ENCODE data around the gene THADA.

Gene THADA

GRCh38 chr2:43391201-43391877, 204.5 kb downstream of the THADA start:
- peaks cover 0 to 2% of the 10 kb centered on the region in 2 experiments; a peak in 2 of 3 replicates for H3K36me3 ChIP-seq (ENCODE audit: control insufficient read depth in 2 of 2, insufficient read depth in 1 of 2, low read length in 2 of 2)
- no peak overlapping the region for H3K27ac ChIP-seq (ENCODE audit: extremely low read depth, low read depth, low read length)
- TF ChIP-seq ZNF248 (tag by site-specific recombination; IDR thresholded peaks at IDR 0.05) (no peak), ZNF23 (tag by site-specific recombination; IDR thresholded peaks at IDR 0.05; ENCODE audit: borderline replicate concordance) (no peak), ZNF473 (tag by site-specific recombination; IDR thresholded peaks at IDR 0.05) (no peak), ZNF157 (tag by site-specific recombination; IDR thresholded peaks at IDR 0.05) (no peak), ZFP37 (tag by site-specific recombination; IDR thresholded peaks at IDR 0.05) (no peak), GLIS1 (tag by site-specific recombination; IDR thresholded peaks at IDR 0.05) (no peak), ZNF423 (tag by site-specific recombination; IDR thresholded peaks at IDR 0.05) (no peak), ZNF692 (tag by site-specific recombination; IDR thresholded peaks at IDR 0.05) (no peak), IKZF3 (tag by site-specific recombination; IDR thresholded peaks at IDR 0.05) (no peak), MZF1 (tag by site-specific recombination; IDR thresholded peaks at IDR 0.05; ENCODE audit: borderline replicate concordance) (no peak), YY1 (tag by site-specific recombination; IDR thresholded peaks at IDR 0.05) (no peak), ZNF280D (tag by site-specific recombination; IDR thresholded peaks at IDR 0.05) (no peak), AEBP2 (tag by site-specific recombination; IDR thresholded peaks at IDR 0.05; ENCODE audit: borderline replicate concordance) (no peak), KLF9 (tag by site-specific recombination; IDR thresholded peaks at IDR 0.05; ENCODE audit: low read depth) (no peak), SCRT1 (tag by site-specific recombination; IDR thresholded peaks at IDR 0.05; ENCODE audit: borderline replicate concordance) (no peak), ZNF610 (tag by site-specific recombination; IDR thresholded peaks at IDR 0.05; ENCODE audit: borderline replicate concordance) (no peak), FEZF1 (tag by site-specific recombination; IDR thresholded peaks at IDR 0.05) (no peak), ZNF639 (tag by site-specific recombination; IDR thresholded peaks at IDR 0.05) (no peak), ZNF704 (tag by site-specific recombination; IDR thresholded peaks at IDR 0.05) (no peak), ZNF510 (tag by site-specific recombination; IDR thresholded peaks at IDR 0.05; ENCODE audit: insufficient replicate concordance) (no peak)
- H3K9me3 ChIP-seq (ENCODE audit: control insufficient read depth, insufficient read depth, low read depth, low read length): no peaks in the 10 kb centered on the region
- H3K4me1 ChIP-seq (ENCODE audit: control insufficient read depth, insufficient read depth, low read length): peaks cover 6% of the 10 kb centered on the region; the same call in 1 of the 2 replicates
- ChIA-PET POLR2A (no interaction called here), CTCF (interaction anchor here (0.6 to 1.0 kb wide), 5 partner anchors 10 to 649 kb away, joined by 3 read pairs; no protein-coding TSS in a partner anchor)
- H3K4me3 ChIP-seq (ENCODE audit: low read depth, low read length): no peak overlapping the region

Data from HEK293 (cell line).